GM18861 (cell line): Measurements from ENCODE around the gene CHRNB1.
A peak's percentile ranks its signal among the peaks of the same experiment; 100 is the strongest.

Experiments
- ATAC-seq: cut with Tn5 transposase; IDR thresholded peaks from one replicate; pipeline ENCODE4 v1.9.1; 2021; ENCODE audit not compliant: unreplicated experiment

The CHRNB1 gene

GRCh38 chr17:7483255-7484066, 38.6 kb downstream of the CHRNB1 start:
- ATAC-seq: peak; percentile 23

DNA sequence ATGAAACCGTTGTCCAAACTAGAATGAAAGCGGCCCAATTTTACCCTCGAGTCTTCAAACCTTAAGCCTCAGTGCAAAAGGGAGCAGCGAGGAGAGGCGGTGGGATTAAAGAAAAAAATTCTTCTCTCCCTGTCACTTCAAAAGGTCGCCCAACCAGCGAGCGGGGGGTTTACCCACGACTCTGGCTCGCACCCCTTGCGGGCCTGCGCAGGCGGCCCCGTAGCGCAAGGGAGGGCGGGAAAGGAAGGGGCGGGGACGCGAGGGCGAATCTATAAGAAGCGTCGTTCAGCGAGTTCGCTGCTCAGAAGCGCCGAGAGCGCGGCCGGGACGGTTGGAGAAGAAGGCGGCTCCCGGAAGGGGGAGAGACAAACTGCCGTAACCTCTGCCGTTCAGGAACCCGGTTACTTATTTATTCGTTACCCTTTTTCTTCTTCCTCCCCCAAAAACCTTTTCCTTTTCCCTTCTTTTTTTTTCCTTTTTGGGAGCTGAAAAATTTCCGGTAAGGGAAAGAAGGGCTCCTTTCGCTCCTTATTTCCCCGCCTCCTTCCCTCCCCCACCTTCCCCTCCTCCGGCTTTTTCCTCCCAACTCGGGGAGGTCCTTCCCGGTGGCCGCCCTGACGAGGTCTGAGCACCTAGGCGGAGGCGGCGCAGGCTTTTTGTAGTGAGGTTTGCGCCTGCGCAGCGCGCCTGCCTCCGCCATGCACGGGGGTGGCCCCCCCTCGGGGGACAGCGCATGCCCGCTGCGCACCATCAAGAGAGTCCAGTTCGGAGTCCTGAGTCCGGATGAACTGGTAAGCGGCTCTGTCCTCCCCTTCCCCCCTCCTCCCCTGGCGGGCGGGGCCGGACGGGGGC, 39.4 kb downstream of the CHRNB1 start, which contains the start of gene POLR2A:
TSS of gene POLR2A (plus strand) at position 300 of the 852 bp plus-strand sequence.
- ATAC-seq: peak; percentile 57

- ATAC-seq: no peak
Measured at GRCh38 chr17:7484919-7485377, 40.1 kb downstream of the CHRNB1 start.

- ATAC-seq: no peak
Measured at GRCh38 chr17:7486181-7486580, 41.3 kb downstream of the CHRNB1 start.

GRCh38 chr17:7490144-7490543, 45.3 kb downstream of the CHRNB1 start:
- no peak for ATAC-seq

DNA sequence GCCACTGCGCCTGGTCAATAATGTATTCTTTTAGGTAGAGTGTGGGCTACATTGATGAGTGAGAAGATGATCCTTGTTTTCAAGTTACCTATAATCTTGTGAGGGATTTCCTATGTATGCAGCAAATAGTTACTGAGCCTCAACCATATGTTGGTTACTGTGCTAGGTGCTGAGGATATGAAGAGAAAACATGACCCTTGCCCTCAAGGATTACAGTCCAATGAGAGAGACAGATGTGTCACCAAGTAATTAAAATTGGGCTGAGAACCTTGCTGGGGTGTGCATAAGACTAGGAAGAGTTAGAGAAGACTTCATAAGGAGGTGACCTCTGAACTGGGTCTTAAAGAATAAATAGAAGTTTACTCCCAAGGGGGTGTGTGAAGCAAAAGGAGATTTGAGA, 46.7 kb downstream of the CHRNB1 start:
- no peak for ATAC-seq

DNA sequence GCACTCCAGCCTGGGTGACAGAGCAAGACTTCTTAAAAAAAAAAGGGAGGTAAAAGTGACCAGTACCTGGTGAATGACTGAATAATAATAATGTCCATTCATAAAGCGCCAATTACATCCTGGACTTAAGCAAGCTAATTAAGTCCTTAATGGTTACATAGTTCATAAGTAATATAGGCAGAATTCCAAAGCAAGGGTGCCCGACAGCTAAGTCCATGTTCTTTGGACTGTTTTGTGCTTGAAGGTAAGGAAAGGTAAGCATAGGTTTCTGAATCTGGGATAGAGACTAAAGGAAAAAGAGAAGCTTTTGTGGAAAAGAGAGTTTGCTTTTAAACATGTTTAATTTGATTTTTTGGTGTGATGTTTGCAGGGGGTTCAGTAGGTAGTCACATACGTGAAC, 49.1 kb downstream of the CHRNB1 start:
- ATAC-seq: no peak

- ATAC-seq: no peak
Measured at GRCh38 chr17:7495906-7496434, 51.1 kb downstream of the CHRNB1 start.

DNA sequence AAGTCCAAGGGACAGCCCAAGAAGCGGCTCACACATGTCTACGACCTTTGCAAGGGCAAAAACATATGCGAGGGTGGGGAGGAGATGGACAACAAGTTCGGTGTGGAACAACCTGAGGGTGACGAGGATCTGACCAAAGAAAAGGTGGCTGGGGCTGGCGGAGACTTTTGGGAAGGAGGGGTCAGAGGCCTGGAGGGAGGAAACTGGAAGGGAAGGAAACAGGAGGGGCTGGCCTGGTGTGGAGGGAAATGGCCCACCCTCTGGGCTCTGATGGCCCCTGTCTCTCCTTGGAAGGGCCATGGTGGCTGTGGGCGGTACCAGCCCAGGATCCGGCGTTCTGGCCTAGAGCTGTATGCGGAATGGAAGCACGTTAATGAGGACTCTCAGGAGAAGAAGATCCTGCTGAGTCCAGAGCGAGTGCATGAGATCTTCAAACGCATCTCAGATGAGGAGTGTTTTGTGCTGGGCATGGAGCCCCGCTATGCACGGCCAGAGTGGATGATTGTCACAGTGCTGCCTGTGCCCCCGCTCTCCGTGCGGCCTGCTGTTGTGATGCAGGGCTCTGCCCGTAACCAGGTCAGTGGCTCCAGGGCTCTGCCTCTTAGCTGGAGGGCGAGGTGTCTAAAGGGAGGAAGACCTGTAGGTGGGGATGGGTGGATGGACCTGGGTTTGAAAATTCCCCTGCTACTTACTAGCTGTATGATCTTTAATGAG, 51.8 kb downstream of the CHRNB1 start:
- ATAC-seq: no peak

DNA sequence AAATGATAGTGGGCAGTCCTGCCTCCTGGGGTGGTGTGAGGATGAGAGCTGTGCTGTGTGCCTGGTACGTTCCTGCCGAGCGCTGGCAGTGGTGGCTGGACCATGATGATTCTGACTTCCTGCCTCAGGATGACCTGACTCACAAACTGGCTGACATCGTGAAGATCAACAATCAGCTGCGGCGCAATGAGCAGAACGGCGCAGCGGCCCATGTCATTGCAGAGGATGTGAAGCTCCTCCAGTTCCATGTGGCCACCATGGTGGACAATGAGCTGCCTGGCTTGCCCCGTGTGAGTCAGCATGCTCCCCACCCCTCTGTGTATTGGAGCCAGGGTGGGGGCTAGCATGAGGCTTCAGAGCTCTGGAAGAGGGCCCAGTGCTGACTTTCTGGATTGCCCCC, 52.4 kb downstream of the CHRNB1 start:
- no peak for ATAC-seq

DNA sequence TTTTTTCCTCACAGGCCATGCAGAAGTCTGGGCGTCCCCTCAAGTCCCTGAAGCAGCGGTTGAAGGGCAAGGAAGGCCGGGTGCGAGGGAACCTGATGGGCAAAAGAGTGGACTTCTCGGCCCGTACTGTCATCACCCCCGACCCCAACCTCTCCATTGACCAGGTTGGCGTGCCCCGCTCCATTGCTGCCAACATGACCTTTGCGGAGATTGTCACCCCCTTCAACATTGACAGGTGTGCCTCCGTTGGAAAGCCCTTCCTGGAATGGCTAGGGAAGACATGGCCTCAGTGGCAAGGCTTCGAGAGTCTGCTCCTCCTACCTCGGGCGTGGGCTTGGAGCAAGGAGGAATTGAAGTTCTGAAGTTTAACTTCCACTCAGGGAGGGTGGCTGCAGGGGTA, 52.8 kb downstream of the CHRNB1 start:
- ATAC-seq: no peak

DNA sequence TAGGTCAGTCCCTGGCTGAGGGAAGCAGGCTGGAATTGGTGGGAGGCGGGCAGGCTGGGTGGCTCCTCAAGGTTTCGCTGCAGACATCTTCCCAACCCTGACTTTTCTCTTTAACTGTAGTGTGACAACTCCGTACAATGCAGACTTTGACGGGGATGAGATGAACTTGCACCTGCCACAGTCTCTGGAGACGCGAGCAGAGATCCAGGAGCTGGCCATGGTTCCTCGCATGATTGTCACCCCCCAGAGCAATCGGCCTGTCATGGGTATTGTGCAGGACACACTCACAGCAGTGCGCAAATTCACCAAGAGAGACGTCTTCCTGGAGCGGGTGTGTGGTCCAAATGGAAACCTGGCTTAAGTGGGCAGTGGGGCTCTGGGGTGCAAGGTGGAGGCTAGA, 54.3 kb downstream of the CHRNB1 start:
- no peak for ATAC-seq

DNA sequence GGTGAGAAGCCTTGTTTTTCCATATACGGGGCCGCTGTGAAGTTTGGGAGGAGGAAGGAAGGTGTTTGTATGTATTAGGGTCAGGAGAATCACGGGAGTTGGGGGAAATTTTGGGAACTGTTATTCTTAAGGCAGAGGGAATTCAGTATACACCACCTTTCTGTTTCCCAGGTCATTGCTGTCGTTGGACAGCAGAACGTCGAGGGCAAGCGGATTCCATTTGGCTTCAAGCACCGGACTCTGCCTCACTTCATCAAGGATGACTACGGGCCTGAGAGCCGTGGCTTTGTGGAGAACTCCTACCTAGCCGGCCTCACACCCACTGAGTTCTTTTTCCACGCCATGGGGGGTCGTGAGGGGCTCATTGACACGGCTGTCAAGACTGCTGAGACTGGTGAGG, 56.9 kb downstream of the CHRNB1 start:
- ATAC-seq: no peak

DNA sequence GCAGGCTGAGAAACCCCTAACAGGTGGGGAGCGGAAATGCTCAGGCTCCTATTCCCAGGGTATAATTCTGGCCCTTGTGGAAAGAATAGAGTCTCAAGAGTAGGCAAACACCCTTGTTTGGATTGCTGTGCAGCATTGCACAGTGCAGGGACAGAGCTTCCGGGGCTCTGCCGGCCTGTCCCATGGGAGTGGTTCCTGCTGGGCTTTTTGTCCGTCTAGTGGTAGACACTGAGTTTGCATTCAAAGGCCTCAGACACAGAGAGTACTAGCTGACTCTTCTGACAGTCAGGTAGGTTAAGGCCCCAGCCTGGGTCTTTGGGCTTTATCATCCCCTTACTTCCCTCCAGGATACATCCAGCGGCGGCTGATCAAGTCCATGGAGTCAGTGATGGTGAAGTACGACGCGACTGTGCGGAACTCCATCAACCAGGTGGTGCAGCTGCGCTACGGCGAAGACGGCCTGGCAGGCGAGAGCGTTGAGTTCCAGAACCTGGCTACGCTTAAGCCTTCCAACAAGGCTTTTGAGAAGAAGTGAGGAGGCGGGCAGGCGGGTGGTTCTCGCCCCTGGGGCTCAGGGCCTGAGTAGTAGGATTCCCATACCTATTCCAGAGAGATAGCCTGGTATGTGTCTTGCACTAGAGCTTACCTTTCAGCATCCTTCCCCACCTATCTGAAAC, 57.4 kb downstream of the CHRNB1 start:
- no peak for ATAC-seq

- ATAC-seq: no peak
Measured at GRCh38 chr17:7502987-7503386, 58.1 kb downstream of the CHRNB1 start.

GRCh38 chr17:7503521-7503920, 58.7 kb downstream of the CHRNB1 start:
- ATAC-seq: no peak
